ENCODE data around the gene TAX1BP3.

TAX1BP3 gene

GRCh38 chr17:3659541-3660111 lies 8.8 kb downstream of the TAX1BP3 start:
- no peaks in the 10 kb centered on the region for H3K9me3 ChIP-seq (replicated peaks in 1 of 11)
- H3K27me3 ChIP-seq = no peaks in the 10 kb centered on the region
- peaks cover 48 to 94% (median 79%) of the 10 kb centered on the region in 11 experiments for H3K36me3 ChIP-seq
- peaks cover 0 to 74% (median 37%) of the 10 kb centered on the region in 11 experiments; a peak in 16 of 22 replicates for H4K20me1 ChIP-seq
- H3K9ac ChIP-seq = peak overlapping the region in 2 of 11 experiments; percentile 6 to 22; a peak in 3 of 22 replicates
- H3K4me1 ChIP-seq = peaks cover 0 to 19% (median 0%) of the 10 kb centered on the region in 10 experiments; a peak in 7 of 20 replicates
- peak overlapping the region in 2 of 11 experiments; percentile 14 to 31; a peak in 2 of 22 replicates for H3K4me2 ChIP-seq
- no peak overlapping the region for H3K4me3 ChIP-seq
- TF ChIP-seq Cebpa-rat (IDR thresholded peaks at IDR 0.05) = no peak
- H3K27ac ChIP-seq = peak overlapping the region in 3 of 11 experiments; percentile 14 to 33 (median 30); a peak in 4 of 22 replicates

GRCh38 chr17:3658784-3659449 lies 9.5 kb downstream of the TAX1BP3 start:
- 0 out of 22 replicates have a peak overlapping the region, but pooled peaks of 1 of the 11 experiments have one; percentile 22 for H3K9ac ChIP-seq
- H3K9me3 ChIP-seq (replicated peaks in 1 of 11) = no peaks in the 10 kb centered on the region
- peaks cover 41 to 94% (median 74%) of the 10 kb centered on the region in 11 experiments for H3K36me3 ChIP-seq
- H4K20me1 ChIP-seq = peaks cover 0 to 70% (median 30%) of the 10 kb centered on the region in 11 experiments; a peak in 16 of 22 replicates
- peaks cover 0 to 12% (median 0%) of the 10 kb centered on the region in 10 experiments; a peak in 6 of 20 replicates for H3K4me1 ChIP-seq
- no peaks in the 10 kb centered on the region for H3K27me3 ChIP-seq
- TF ChIP-seq Cebpa-rat (IDR thresholded peaks at IDR 0.05) = no peak
- H3K27ac ChIP-seq = peak overlapping the region in 1 of 11 experiments; percentile 33; a peak in 1 of 22 replicates
- no peak overlapping the region for H3K4me3 ChIP-seq
- peak overlapping the region in 2 of 11 experiments; percentile 14 to 31; a peak in 2 of 22 replicates for H3K4me2 ChIP-seq

- H3K4me3 ChIP-seq = no peak overlapping the region
- no peaks in the 10 kb centered on the region for H3K27me3 ChIP-seq
Measured at GRCh38 chr17:3657874-3658783, 10.2 kb downstream of the TAX1BP3 start.

GRCh38 chr17:3657588-3657869 lies 10.8 kb downstream of the TAX1BP3 start:
- Histone ChIP-seq H3K36me3 (peaks cover 27 to 91% (median 71%) of the 10 kb centered on the region in 11 experiments), H3K9ac (no peak overlapping the region; a peak in 1 of 22 replicates), H3K27ac (no peak overlapping the region), H3K4me3 (no peak overlapping the region), H3K4me2 (no peak overlapping the region), H4K20me1 (peaks cover 0 to 59% (median 19%) of the 10 kb centered on the region in 11 experiments; a peak in 13 of 22 replicates), H3K4me1 (peaks cover 0 to 11% (median 0%) of the 10 kb centered on the region in 10 experiments; a peak in 6 of 20 replicates), H3K9me3 (replicated peaks in 1 of 11) (no peaks in the 10 kb centered on the region), H3K27me3 (no peaks in the 10 kb centered on the region)
- no peak for TF ChIP-seq Cebpa-rat (IDR thresholded peaks at IDR 0.05)

More at GRCh38 chr17:3657874-3658783, 10.2 kb downstream of the TAX1BP3 start:
- Histone ChIP-seq H3K9ac (no peak overlapping the region; a peak in 1 of 22 replicates), H3K36me3 (peaks cover 33 to 91% (median 70%) of the 10 kb centered on the region in 11 experiments), H3K4me1 (peaks cover 0 to 11% (median 0%) of the 10 kb centered on the region in 10 experiments; a peak in 6 of 20 replicates), H3K4me2 (no peak overlapping the region), H3K9me3 (replicated peaks in 1 of 11) (no peaks in the 10 kb centered on the region), H4K20me1 (peaks cover 0 to 65% (median 22%) of the 10 kb centered on the region in 11 experiments; a peak in 14 of 22 replicates), H3K27ac (no peak overlapping the region)
- no peak for TF ChIP-seq Cebpa-rat (IDR thresholded peaks at IDR 0.05)

- Histone ChIP-seq H3K4me1 (peaks cover 0 to 11% (median 0%) of the 10 kb centered on the region in 10 experiments; a peak in 6 of 20 replicates), H3K4me3 (no peak overlapping the region), H3K27ac (no peak overlapping the region), H4K20me1 (peaks cover 0 to 54% (median 18%) of the 10 kb centered on the region in 11 experiments; a peak in 12 of 22 replicates), H3K4me2 (no peak overlapping the region), H3K27me3 (no peaks in the 10 kb centered on the region), H3K36me3 (peaks cover 23 to 91% (median 71%) of the 10 kb centered on the region in 11 experiments), H3K9ac (no peak overlapping the region), H3K9me3 (replicated peaks in 1 of 11) (no peaks in the 10 kb centered on the region)
- no peak for TF ChIP-seq Cebpa-rat (IDR thresholded peaks at IDR 0.05)
Measured at GRCh38 chr17:3656755-3657587, 11.4 kb downstream of the TAX1BP3 start.

GRCh38 chr17:3656353-3656752 lies 12.0 kb downstream of the TAX1BP3 start:
- H3K4me2 ChIP-seq = no peak overlapping the region
- peaks cover 0 to 11% (median 0%) of the 10 kb centered on the region in 10 experiments; a peak in 6 of 20 replicates for H3K4me1 ChIP-seq
- H3K9me3 ChIP-seq (replicated peaks in 1 of 11) = no peaks in the 10 kb centered on the region
- H4K20me1 ChIP-seq = peaks cover 0 to 48% (median 12%) of the 10 kb centered on the region in 11 experiments; a peak in 12 of 22 replicates
- TF ChIP-seq Cebpa-rat (IDR thresholded peaks at IDR 0.05) = no peak
- no peak overlapping the region for H3K27ac ChIP-seq
- peaks cover 20 to 90% (median 68%) of the 10 kb centered on the region in 11 experiments for H3K36me3 ChIP-seq
- no peak overlapping the region for H3K4me3 ChIP-seq
- H3K9ac ChIP-seq = no peak overlapping the region
- no peaks in the 10 kb centered on the region for H3K27me3 ChIP-seq

GRCh38 chr17:3655766-3656165 lies 12.6 kb downstream of the TAX1BP3 start:
- no peaks in the 10 kb centered on the region for H3K9me3 ChIP-seq (replicated peaks in 1 of 11)
- H3K27me3 ChIP-seq = no peaks in the 10 kb centered on the region

More at GRCh38 chr17:3655766-3656165, 12.6 kb downstream of the TAX1BP3 start:
- Histone ChIP-seq H3K9ac (no peak overlapping the region), H3K4me1 (peaks cover 0 to 11% (median 0%) of the 10 kb centered on the region in 10 experiments; a peak in 6 of 20 replicates), H3K36me3 (peaks cover 14 to 90% (median 62%) of the 10 kb centered on the region in 11 experiments), H4K20me1 (peaks cover 0 to 43% (median 6%) of the 10 kb centered on the region in 11 experiments; a peak in 10 of 22 replicates), H3K4me2 (no peak overlapping the region), H3K4me3 (no peak overlapping the region), H3K27ac (no peak overlapping the region)
- no peak for TF ChIP-seq Cebpa-rat (IDR thresholded peaks at IDR 0.05)

All from BLaER1 treated with 17β-estradiol and CSF1 and Interleukin-3, amounts not matched to agents 10 nM and 100 nM (cell line).